Sciatic nerve (tissue), 2 donors: ENCODE data around the gene CARD6. TPM values are rescaled to one million over a fixed set of nuclear protein-coding genes. Genes with fewer than 3 reads are reported as not detected.
A peak's percentile ranks its signal among the peaks of the same experiment; 100 is the strongest.
"Not testable (repeated sequence)": the region's sequence is repeated elsewhere in the genome, so short reads cannot be mapped to it uniquely, and the experiment has no call there.

Experiments used
- ATAC-seq: fragments of 200-7000 bp; cut with Tn5 transposase; one replicate; pipeline ENCODE4 v1.9.1; 2020; ENCODE audit warnings: mild to moderate bottlenecking, moderate library complexity
- DNase-seq: peaks from one replicate; pipeline ENCODE4 v3.0.0-alpha.2; 2020; ENCODE audit warnings: low spot score
- intact Hi-C: fragments of 100-400 bp; cut with DNase I; formaldehyde crosslinking; loops from one replicate; pipeline ENCODE4 v1.14.2; 2022
- total RNA-seq: library from RNA; stranded (reverse); fragmentation: NEBNext Ultra II Directional; extraction: Animal tissue kit (Norgen Biotek cat#: 25700); gene quantifications from one replicate; pipeline ENCODE4 v1.2.1, GENCODE V29; 2021
- donor health status: DM: no; HTN: no; CAD: no.
- donor health status: DM: no; HTN: no; CAD: no.

Gene CARD6
- total RNA-seq, 1 donor from 2014 or later, result 10.9 TPM

DNA sequence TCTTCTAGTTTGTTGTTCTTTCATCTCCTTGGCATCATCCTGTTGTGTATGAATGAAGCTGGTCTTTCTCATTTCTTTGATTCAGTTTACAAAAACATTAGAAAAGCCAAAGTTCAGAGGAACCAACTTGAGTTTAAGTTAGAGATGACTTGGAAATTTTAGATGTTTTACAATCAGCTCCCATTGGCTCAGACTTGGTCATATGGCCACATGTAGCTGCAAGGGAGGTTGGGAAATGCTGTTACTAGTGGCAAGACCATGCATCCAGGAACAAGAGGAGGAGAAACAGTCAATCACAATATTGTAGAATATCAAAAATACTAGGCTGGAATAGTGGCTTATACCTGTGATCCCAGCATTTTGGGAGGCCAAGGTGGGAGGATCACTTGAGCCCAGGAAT lies 19.5 kb downstream of the CARD6 start:
- intact Hi-C loops, result no loop called here
- DNase-seq, result no peak
- no peak for ATAC-seq

- intact Hi-C loops, ATAC-seq, DNase-seq: not testable (repeated sequence)
Measured at GRCh38 chr5:40865004-40865403, 23.8 kb downstream of the CARD6 start.

DNA sequence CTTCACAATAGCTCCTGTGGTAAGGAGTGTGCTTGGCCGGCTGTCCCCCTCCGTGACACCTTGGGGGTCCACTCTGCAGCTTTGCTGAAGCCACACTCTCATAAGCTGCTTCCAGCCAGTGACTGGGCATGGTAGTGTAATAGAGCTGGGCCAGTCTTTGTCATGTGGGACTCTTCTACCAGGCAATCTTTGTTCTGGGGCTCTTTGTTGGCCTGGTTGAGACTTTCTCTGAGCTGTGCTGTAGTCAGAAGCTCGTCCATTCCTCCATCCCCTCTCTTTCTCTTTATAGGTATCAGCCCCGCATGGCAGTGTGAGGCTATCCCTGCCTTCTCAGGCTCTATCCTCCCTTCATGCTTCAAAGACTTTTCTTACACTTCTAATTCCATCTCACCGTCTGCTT lies 25.7 kb downstream of the CARD6 start:
- intact Hi-C loops, result no loop called here
- no peak for ATAC-seq
- DNase-seq, result no peak

- DNase-seq (no peak), ATAC-seq (no peak)
- intact Hi-C loops, result no loop called here
Measured at GRCh38 chr5:40869384-40869783, 28.2 kb downstream of the CARD6 start.

DNA sequence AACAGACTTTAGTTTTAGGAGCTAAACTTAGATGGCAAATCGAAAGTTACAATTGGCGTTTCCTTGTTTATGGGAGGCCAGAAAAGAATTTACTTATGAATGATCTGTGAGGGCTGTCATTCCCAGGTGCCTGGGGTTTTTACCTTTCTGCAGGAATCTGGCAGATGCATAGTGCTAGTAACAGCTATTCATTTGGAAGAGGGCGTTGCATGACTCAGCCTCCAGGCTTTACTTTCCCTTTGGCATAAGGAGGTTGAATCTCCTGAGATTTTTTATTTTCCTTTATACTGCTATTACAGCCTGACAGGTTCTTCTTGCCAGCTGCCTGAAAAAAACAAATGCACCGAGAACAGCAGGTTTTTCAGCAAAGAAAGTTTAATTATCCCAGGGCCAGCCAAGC lies 30.0 kb downstream of the CARD6 start:
- ATAC-seq (no peak), DNase-seq (no peak)
- intact Hi-C loops, result no loop called here

DNA sequence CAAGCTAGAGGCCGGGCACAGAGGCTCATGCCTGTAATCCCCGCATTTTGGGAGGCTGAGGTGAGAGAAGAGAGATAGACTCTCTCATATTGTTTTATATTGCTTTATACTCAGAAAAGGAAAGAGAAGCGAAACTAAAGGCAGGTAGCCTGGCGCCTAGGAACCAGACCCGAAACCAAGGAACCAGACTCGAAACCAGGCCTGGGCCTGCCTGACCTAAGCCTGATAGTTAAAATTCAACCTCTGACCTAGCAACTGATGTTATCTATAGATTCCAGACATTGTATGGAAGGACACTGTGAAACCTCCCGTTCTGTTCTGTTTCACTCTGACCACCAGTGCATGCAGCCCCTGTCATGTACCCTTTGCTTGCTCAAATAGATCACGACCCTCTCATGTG lies 31.1 kb downstream of the CARD6 start:
- ATAC-seq, DNase-seq, intact Hi-C loops: not testable (repeated sequence)

- intact Hi-C loops, result no loop called here
- ATAC-seq (no peak), DNase-seq (no peak)
Measured at GRCh38 chr5:40873286-40873880, 32.2 kb downstream of the CARD6 start.

GRCh38 chr5:40875958-40876357 lies 34.8 kb downstream of the CARD6 start:
- intact Hi-C loops, result no loop called here
- DNase-seq (no peak), ATAC-seq (no peak)

GRCh38 chr5:40877371-40877988 lies 36.3 kb downstream of the CARD6 start:
- no peak for DNase-seq
- no peak for ATAC-seq
- intact Hi-C loops, result no loop called here

DNA sequence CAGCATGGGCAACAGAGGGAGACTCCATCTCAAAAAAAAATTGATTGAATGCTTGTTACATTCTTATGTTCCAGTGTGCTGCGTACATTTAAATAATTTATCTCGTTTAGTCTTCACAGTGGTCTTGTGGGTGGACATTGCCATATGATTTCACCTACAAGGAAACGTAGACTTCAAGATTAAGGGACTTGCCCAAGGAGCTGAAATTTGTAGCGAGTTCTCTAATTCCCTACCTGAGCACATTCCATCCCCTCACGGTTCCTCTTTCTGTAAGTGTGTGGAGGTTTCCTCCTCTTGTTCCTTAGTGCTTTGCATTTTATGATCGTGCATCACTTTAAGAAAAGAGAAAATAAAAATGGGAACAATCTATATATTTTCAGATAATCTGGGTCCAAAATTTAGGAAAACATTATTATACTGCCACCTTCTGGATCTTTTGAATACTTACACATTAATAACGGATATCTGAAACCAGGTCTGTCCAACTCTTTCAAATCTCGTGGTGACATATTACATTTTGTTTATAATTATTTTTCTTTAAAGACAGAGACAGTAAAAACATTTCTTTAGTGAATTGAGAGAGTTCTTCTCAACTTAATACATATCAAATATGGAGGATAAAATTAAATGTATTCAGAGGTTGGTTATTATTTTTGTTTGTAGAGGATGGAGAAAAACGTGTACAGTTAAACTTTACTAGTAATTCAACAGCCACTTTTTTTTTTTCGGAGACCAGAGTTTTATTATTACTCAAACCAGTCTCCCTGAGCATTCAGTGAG lies 38.2 kb downstream of the CARD6 start:
- intact Hi-C loops, result no loop called here
- ATAC-seq, result no peak
- DNase-seq, result no peak

GRCh38 chr5:40882291-40882690 lies 41.1 kb downstream of the CARD6 start:
- no peak for DNase-seq
- no peak for ATAC-seq
- intact Hi-C loops, result no loop called here

GRCh38 chr5:40883051-40883450 lies 41.9 kb downstream of the CARD6 start:
- intact Hi-C loops, ATAC-seq, DNase-seq: not testable (repeated sequence)

DNA sequence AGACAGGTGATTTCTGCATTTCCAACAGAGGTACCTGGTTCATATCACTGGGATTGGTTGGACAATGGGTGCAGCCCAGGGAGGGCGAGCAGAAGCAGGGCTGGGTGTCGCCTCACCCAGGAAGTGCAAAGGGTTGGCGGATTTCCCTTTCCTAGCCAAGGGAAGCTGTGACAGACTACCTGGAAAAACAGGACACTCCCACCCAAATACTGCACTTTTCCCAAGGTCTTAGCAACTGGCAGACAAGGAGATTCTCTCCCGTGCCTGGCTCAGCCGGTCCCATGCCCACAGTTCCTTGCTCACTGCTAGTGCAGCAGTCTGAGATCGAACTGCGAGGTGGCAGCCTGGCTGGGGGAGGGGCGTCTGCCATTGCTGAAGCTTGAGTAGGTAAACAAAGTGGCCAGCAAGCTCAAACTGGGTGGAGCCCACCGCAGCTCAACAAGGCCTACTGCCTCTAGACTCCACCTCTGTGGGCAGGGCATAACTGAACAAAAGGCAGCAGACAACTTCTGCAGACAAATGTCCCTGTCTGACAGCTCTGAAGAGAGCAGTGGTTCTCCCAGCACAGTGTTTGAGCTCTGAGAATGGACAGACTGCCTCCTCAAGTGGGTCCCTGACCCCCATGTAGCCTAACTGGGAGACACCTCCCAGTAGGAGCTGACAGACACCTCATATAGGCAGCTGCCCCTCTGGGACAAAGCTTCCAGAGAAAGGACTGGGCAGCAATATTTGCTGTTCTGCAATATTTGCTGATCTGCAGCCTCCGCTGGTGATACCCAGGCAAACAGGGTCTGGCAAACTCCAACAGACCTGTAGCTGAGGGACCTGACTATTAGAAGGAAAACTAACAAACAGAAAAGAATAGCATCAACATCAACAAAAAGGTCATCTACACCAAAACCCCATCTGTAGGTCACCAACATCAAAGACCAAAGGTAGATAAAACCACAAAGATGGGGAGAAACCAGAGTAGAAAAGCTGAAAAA lies 54.6 kb downstream of the CARD6 start:
- intact Hi-C loops, DNase-seq, ATAC-seq: not testable (repeated sequence)

DNA sequence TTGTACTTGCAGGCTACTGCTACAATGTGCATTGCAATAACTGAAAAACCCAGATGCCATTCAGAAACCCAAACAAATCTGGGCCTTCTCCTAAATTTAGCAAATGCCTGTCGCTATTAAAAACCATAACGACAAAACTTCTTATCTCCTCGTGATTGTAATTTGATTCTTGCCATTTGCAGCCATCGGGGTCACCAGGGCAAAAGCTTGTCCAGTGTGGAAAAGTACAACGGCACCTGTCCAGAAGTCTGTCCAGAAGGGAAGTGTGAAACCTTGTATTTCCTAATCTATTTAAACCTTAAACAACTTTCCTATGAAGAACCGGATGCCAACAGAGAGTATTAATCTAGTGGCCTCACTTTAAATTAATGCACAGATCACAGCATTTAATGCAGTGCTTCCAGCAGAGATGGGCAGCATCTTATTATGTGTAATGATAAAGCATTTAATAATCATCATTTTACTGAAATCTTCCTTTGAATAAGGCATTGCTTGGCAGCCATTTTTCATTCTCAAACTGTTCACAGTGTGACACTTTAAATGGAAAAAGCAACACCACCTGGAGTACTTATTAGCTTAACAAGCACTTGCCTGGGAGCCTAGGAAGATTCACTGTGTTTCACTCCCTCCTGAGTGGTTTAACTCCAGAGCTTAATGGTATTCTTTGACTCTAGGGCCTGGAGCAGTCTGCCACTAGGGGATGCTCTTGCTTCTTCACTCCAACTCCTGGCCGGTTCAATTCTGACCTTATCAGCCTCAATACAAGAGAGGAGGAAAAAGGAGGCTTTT lies 63.2 kb downstream of the CARD6 start:
- ATAC-seq (peak; percentile 96), DNase-seq (peak; percentile 71)
- intact Hi-C loops, result no loop called here

- ATAC-seq (no peak), DNase-seq (no peak)
- intact Hi-C loops, result no loop called here
Measured at GRCh38 chr5:40904994-40905306, 63.8 kb downstream of the CARD6 start.

- intact Hi-C loops, result no loop called here
- DNase-seq, result no peak
- no peak for ATAC-seq
Measured at GRCh38 chr5:40906351-40906751, 65.2 kb downstream of the CARD6 start.

- DNase-seq, result no peak
- intact Hi-C loops, result no loop called here
- ATAC-seq, result no peak
Measured at GRCh38 chr5:40909264-40909663, 68.1 kb downstream of the CARD6 start, which contains the start of gene C7. Gene C7 (plus strand): TSS chr5:40909497. CDS start chr5:40909611, 114 bp downstream.

- ATAC-seq (no peak), DNase-seq (no peak)
- intact Hi-C loops, result no loop called here
Measured at GRCh38 chr5:40909723-40910122, 68.6 kb downstream of the CARD6 start.
